ENCODE data around the gene CUX1. TPM values are rescaled to one million over a fixed set of nuclear protein-coding genes. Genes with fewer than 3 reads are reported as not detected.

CUX1 gene
- total RNA-seq, 2 experiments from 2014 or later = 35.6 to 38.0 TPM

- H3K36me3 ChIP-seq (ENCODE audit: insufficient read depth, low read length) = peaks cover 53% of the 10 kb centered on the region
- Mint-ChIP-seq H3K9me3 (no peaks in the 10 kb centered on the region), H3K27me3 (no peaks in the 10 kb centered on the region), H3K36me3 (ENCODE audit: low read depth) (peaks cover 69% of the 10 kb centered on the region), H3K4me3 (no peak overlapping the region), H3K4me1 (ENCODE audit: low read depth) (no peaks in the 10 kb centered on the region), H3K27ac (no peak overlapping the region)
- H3K9me3 ChIP-seq (ENCODE audit: control insufficient read depth in 1 of 2, insufficient read depth in 1 of 2, low read length in 2 of 2) = no peaks in the 10 kb centered on the region
- H3K27ac ChIP-seq (ENCODE audit: low read depth in 1 of 2, low read length in 2 of 2) = no peak overlapping the region
- DNase-seq (no peak), ATAC-seq (ENCODE audit: poor library complexity) (no peak)
- ChIA-PET CTCF (no interaction called here), POLR2A (no interaction called here)
- TF ChIP-seq CTCF (IDR thresholded peaks at IDR 0.05) = no peak
- H3K27me3 ChIP-seq (ENCODE audit: control insufficient read depth in 1 of 2, insufficient read depth in 2 of 2, low read length in 2 of 2) = no peaks in the 10 kb centered on the region
- H3K4me1 ChIP-seq (ENCODE audit: insufficient read depth, low read length) = no peaks in the 10 kb centered on the region
- no peak overlapping the region for H3K4me3 ChIP-seq (ENCODE audit: low read length)
- intact Hi-C loops (cut with DNase I, micrococcal nuclease) = no loop called here
Measured at GRCh38 chr7:102192790-102193189, 375.4 kb downstream of the CUX1 start.

DNA sequence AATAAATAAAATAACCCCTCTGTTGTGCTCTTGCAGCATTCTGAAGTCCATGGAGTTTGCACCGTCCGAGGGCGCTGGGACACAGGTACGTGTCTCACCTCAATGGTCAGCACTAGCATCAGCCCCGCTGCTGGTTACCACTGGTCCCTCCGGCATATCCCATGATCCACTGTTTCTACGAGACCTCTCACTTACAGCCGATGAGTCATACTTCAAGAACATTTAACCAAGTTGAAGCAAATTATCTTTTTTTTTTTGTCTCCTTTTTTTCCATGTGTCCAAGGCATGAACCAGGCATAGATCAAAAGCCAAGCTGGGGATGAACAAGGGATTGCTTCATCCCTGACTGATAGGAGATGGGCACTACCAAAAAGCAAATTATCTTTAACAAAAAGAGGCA lies 376.4 kb downstream of the CUX1 start:
- Mint-ChIP-seq H3K27me3 (no peaks in the 10 kb centered on the region), H3K4me3 (no peak overlapping the region), H3K27ac (no peak overlapping the region), H3K9me3 (no peaks in the 10 kb centered on the region), H3K36me3 (ENCODE audit: low read depth) (peaks cover 78% of the 10 kb centered on the region), H3K4me1 (ENCODE audit: low read depth) (no peaks in the 10 kb centered on the region)
- H3K27ac ChIP-seq (ENCODE audit: low read depth in 1 of 2, low read length in 2 of 2) = no peak overlapping the region
- DNase-seq = no peak
- intact Hi-C loops (cut with DNase I, micrococcal nuclease) = no loop called here
- no peaks in the 10 kb centered on the region for H3K9me3 ChIP-seq (ENCODE audit: control insufficient read depth in 1 of 2, insufficient read depth in 1 of 2, low read length in 2 of 2)
- H3K4me3 ChIP-seq (ENCODE audit: low read length) = no peak overlapping the region
- no peaks in the 10 kb centered on the region for H3K4me1 ChIP-seq (ENCODE audit: insufficient read depth, low read length)
- CTCF ChIA-PET = no interaction called here
- POLR2A ChIA-PET = no interaction called here
- no peak for TF ChIP-seq CTCF (IDR thresholded peaks at IDR 0.05)
- H3K27me3 ChIP-seq (ENCODE audit: control insufficient read depth in 1 of 2, insufficient read depth in 2 of 2, low read length in 2 of 2) = no peaks in the 10 kb centered on the region
- no peak for ATAC-seq (ENCODE audit: poor library complexity)
- peaks cover 58% of the 10 kb centered on the region for H3K36me3 ChIP-seq (ENCODE audit: insufficient read depth, low read length)

DNA sequence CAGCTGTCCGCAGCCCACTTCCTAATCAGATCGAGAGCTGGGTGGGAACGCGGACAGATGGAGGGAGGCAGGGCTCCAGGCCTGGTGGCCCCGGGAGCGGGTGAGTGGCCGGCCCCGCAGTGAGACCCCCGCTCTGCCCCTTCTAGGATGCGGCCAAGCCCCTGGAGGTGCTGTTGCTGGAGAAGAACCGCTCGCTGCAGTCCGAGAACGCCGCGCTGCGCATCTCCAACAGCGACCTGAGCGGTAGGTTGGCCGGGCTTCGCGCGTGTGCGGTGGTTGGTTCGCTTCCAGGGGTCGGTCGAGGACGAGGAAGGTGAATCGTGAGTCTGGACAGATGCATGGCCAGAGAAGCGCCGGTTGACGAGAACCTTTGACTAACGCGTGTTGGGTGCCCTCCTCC lies 377.9 kb downstream of the CUX1 start:
- H3K4me3 ChIP-seq (ENCODE audit: low read length) = no peak overlapping the region
- ATAC-seq (ENCODE audit: poor library complexity) (no peak), DNase-seq (no peak)
- POLR2A ChIA-PET = no interaction called here
- no peaks in the 10 kb centered on the region for H3K27me3 Mint-ChIP-seq
- H3K4me1 Mint-ChIP-seq (ENCODE audit: low read depth) = no peaks in the 10 kb centered on the region
- H3K36me3 Mint-ChIP-seq (ENCODE audit: low read depth) = peaks cover 88% of the 10 kb centered on the region
- no peaks in the 10 kb centered on the region for H3K9me3 Mint-ChIP-seq
- no peaks in the 10 kb centered on the region for H3K4me1 ChIP-seq (ENCODE audit: insufficient read depth, low read length)
- intact Hi-C loops (cut with DNase I, micrococcal nuclease) = no loop called here
- no peak overlapping the region for H3K4me3 Mint-ChIP-seq
- no peak overlapping the region for H3K27ac ChIP-seq (ENCODE audit: low read depth in 1 of 2, low read length in 2 of 2)
- CTCF ChIA-PET = no interaction called here
- no peak for TF ChIP-seq CTCF (IDR thresholded peaks at IDR 0.05)
- no peaks in the 10 kb centered on the region for H3K9me3 ChIP-seq (ENCODE audit: control insufficient read depth in 1 of 2, insufficient read depth in 1 of 2, low read length in 2 of 2)
- H3K27me3 ChIP-seq (ENCODE audit: control insufficient read depth in 1 of 2, insufficient read depth in 2 of 2, low read length in 2 of 2) = no peaks in the 10 kb centered on the region
- peaks cover 59% of the 10 kb centered on the region for H3K36me3 ChIP-seq (ENCODE audit: insufficient read depth, low read length)
- no peak overlapping the region for H3K27ac Mint-ChIP-seq
